HG03025 (cell line): Measurements from ENCODE around the gene TSSK6.

Source experiments
- ATAC-seq: cut with Tn5 transposase; IDR thresholded peaks from one replicate; pipeline ENCODE4 v1.9.1; 2021; ENCODE audit warnings: mild to moderate bottlenecking, moderate library complexity; ENCODE audit not compliant: unreplicated experiment, low FRiP score

Gene TSSK6

GRCh38 chr19:19545707-19546106 lies 30.4 kb upstream of the TSSK6 start:
- no peak for ATAC-seq

GRCh38 chr19:19544954-19545591 lies 29.7 kb upstream of the TSSK6 start:
- ATAC-seq, result no peak

GRCh38 chr19:19544257-19544953 lies 29.1 kb upstream of the TSSK6 start:
- no peak for ATAC-seq

GRCh38 chr19:19543640-19544039 lies 28.3 kb upstream of the TSSK6 start:
- no peak for ATAC-seq

- ATAC-seq, result no peak
These were observed 27.8 kb upstream of the TSSK6 start for GRCh38 chr19:19543101-19543500.

- no peak for ATAC-seq
These were observed 27.2 kb upstream of the TSSK6 start for GRCh38 chr19:19542507-19542906.

GRCh38 chr19:19541616-19542015 lies 26.3 kb upstream of the TSSK6 start:
- ATAC-seq, result no peak

- ATAC-seq, result no peak
These were observed 25.6 kb upstream of the TSSK6 start for GRCh38 chr19:19540715-19541515.

- no peak for ATAC-seq
These were observed 24.8 kb upstream of the TSSK6 start for GRCh38 chr19:19540064-19540714.

GRCh38 chr19:19539698-19540063 lies 24.3 kb upstream of the TSSK6 start:
- no peak for ATAC-seq

GRCh38 chr19:19538785-19539166 lies 23.4 kb upstream of the TSSK6 start:
- no peak for ATAC-seq

- ATAC-seq, result no peak
These were observed 22.9 kb upstream of the TSSK6 start, which contains the start of gene CILP2 for GRCh38 chr19:19538061-19538784. CILP2 (plus strand) TSS chr19:19538265; CDS start chr19:19538350, 85 bp downstream.

GRCh38 chr19:19537075-19538048 lies 22.0 kb upstream of the TSSK6 start:
- no peak for ATAC-seq

- no peak for ATAC-seq
These were observed 20.2 kb upstream of the TSSK6 start for GRCh38 chr19:19535311-19536191.

- ATAC-seq, result no peak
These were observed 19.4 kb upstream of the TSSK6 start for GRCh38 chr19:19534556-19535265.

GRCh38 chr19:19533841-19534240 lies 18.5 kb upstream of the TSSK6 start:
- no peak for ATAC-seq

GRCh38 chr19:19532806-19533701 lies 17.7 kb upstream of the TSSK6 start:
- ATAC-seq, result no peak
